Stomach (tissue), 9 donors: Measurements from ENCODE around the gene DZIP1. TPM values are rescaled to one million over a fixed set of nuclear protein-coding genes. Genes with fewer than 3 reads are reported as not detected.
"Not testable (repeated sequence)": the region's sequence is repeated elsewhere in the genome, so short reads cannot be mapped to it uniquely, and the experiment has no call there.

ENCODE experiments used
- DNase-seq, 2 donors: peaks; one replicate each; pipeline versions ENCODE4 v3.0.0 to v3.0.0-alpha.2; 2013 to 2019
- H3K27ac ChIP-seq, 5 donors: fragments of 200-600 bp in 4 of 5; sonication (generic) in 4 of 5; one replicate each; pipeline ENCODE4 v1.5.1; 2013 to 2019; ENCODE audit warnings: mild to moderate bottlenecking in 1 of 5, moderate library complexity in 1 of 5
- H3K27me3 ChIP-seq, 3 donors: fragments of 200-600 bp; sonication (generic); one replicate each; pipeline ENCODE4 v1.5.1; 2017 to 2019; ENCODE audit warnings: mixed run types in 1 of 3
- H3K36me3 ChIP-seq, 4 donors: fragments of 200-600 bp; sonication (generic); 1 replicate in 3 of 4; 2 replicates in 1 of 4; pipeline ENCODE4 v1.5.1; 2016 to 2019
- H3K4me1 ChIP-seq, 4 donors: fragments of 200-600 bp; sonication (generic); one replicate each; pipeline ENCODE4 v1.5.1; 2016 to 2019
- H3K4me3 ChIP-seq, 4 donors: fragments of 200-600 bp; sonication (generic) in 3 of 4; one replicate each; pipeline ENCODE4 v1.5.1; 2016 to 2019; ENCODE audit warnings: mild to moderate bottlenecking in 1 of 4
- H3K9me3 ChIP-seq, 4 donors: fragments of 200-600 bp; sonication (generic); one replicate each; pipeline ENCODE4 v1.5.1; 2016 to 2019
- CTCF ChIP-seq, 7 experiments: fragments of 450-650 bp in 4 of 7; fragments of 200-600 bp in 3 of 7; sonication (generic) in 3 of 7; IDR thresholded peaks; one replicate each; pipeline ENCODE4 v1.5.1; 2016 to 2019; ENCODE audit warnings: antibody characterized with exemption in 7 of 7, control low read depth in 2 of 7, mild to moderate bottlenecking in 1 of 7
- EP300 ChIP-seq: sonication (generic); formaldehyde crosslinking; IDR thresholded peaks from one replicate; pipeline ENCODE4 v1.6.1; 2017; ENCODE audit warnings: antibody characterized with exemption
- POLR2A ChIP-seq, 4 donors: fragments of 450-650 bp; IDR thresholded peaks; one replicate each; pipeline ENCODE4 v1.6.1; 2016; ENCODE audit warnings: antibody characterized with exemption in 4 of 4, control low read depth in 2 of 4, mild to moderate bottlenecking in 1 of 4, moderate library complexity in 1 of 4
- POLR2AphosphoS5 ChIP-seq, 3 donors: sonication (generic); formaldehyde crosslinking; IDR thresholded peaks; one replicate each; pipeline ENCODE4 v1.6.1; 2016; ENCODE audit warnings: antibody characterized with exemption in 3 of 3
- WGBS, 5 donors: extraction: QIAGEN DNeasy Blood & Tissue Kit in 3 of 5; methylation state at CpG; one replicate each; pipeline versions ENCODE4 v1.1.5 to v1.1.7; 2013 to 2018; 5-methylcytosine and 5-hydroxymethylcytosine counted together
- intact Hi-C: fragments of 100-400 bp; cut with DNase I; formaldehyde crosslinking; loops from one replicate; pipeline ENCODE4 v1.15.1; 2023; ENCODE audit warnings: low total_unique reads
- polyA plus RNA-seq, 3 donors: library from polyadenylated mRNA; stranded (reverse); fragments of 200-250 nt; gene quantifications; one replicate each; pipeline ENCODE4 v1.2.3, GENCODE V29; 2013
- total RNA-seq, 5 donors: library from RNA; depleted of rRNA; stranded (reverse); fragments of >200 nt; gene quantifications; one replicate each; pipeline versions ENCODE4 v1.1.0 to v1.2.3, GENCODE V29; 2014 to 2016
- donor health status: healthy with polysubstance abuse.
- donor health status: Bipolar disorder and iron deficiency.
- donor health status: healthy.

Gene DZIP1
- total and polyA plus RNA-seq, 8 donors: 4.7 to 25.2 (median 18.3) TPM

GRCh38 chr13:95573221-95573620 is 71.3 kb downstream of the DZIP1 start:
- TF ChIP-seq POLR2AphosphoS5 (IDR thresholded peaks at IDR 0.05) (no peak), EP300 (no peak), POLR2A (IDR thresholded peaks at IDR 0.05) (no peak), CTCF (IDR thresholded peaks at IDR 0.05) (no peak)
- no peaks in the 10 kb centered on the region for H3K27me3 ChIP-seq
- WGBS, 5 donors: 85 to 88% (median 87%) methylated on average over 4 of the region's 4 CpGs
- H3K36me3 ChIP-seq: no peaks in the 10 kb centered on the region
- H3K27ac ChIP-seq: no peak overlapping the region
- intact Hi-C loops: no loop called here
- no peak for DNase-seq
- no peak overlapping the region for H3K4me3 ChIP-seq
- peaks cover 0 to 6% (median 0%) of the 10 kb centered on the region in 4 donors for H3K4me1 ChIP-seq
- no peaks in the 10 kb centered on the region for H3K9me3 ChIP-seq

- Histone ChIP-seq H3K4me1 (peaks cover 0 to 6% (median 0%) of the 10 kb centered on the region in 4 donors), H3K27me3 (no peaks in the 10 kb centered on the region), H3K27ac (no peak overlapping the region), H3K36me3 (no peaks in the 10 kb centered on the region), H3K4me3 (no peak overlapping the region), H3K9me3 (no peaks in the 10 kb centered on the region)
- TF ChIP-seq EP300 (no peak), POLR2A (IDR thresholded peaks at IDR 0.05) (no peak), POLR2AphosphoS5 (IDR thresholded peaks at IDR 0.05) (no peak), CTCF (IDR thresholded peaks at IDR 0.05) (no peak)
- no peak for DNase-seq
- WGBS, 5 donors: 73 to 80% (median 75%) methylated on average over 6 of the region's 6 CpGs
- intact Hi-C loops: no loop called here
These were observed 72.6 kb downstream of the DZIP1 start for GRCh38 chr13:95571941-95572340.

- Histone ChIP-seq H3K4me1 (no peaks in the 10 kb centered on the region), H3K36me3 (no peaks in the 10 kb centered on the region), H3K4me3 (no peak overlapping the region), H3K27ac (no peak overlapping the region), H3K9me3 (no peaks in the 10 kb centered on the region), H3K27me3 (no peaks in the 10 kb centered on the region)
- WGBS, 5 donors: 82 to 92% (median 87%) methylated on average over 5 of the region's 5 CpGs
- intact Hi-C loops: no loop called here
- TF ChIP-seq CTCF (IDR thresholded peaks at IDR 0.05) (no peak), POLR2AphosphoS5 (IDR thresholded peaks at IDR 0.05) (no peak), EP300 (no peak), POLR2A (IDR thresholded peaks at IDR 0.05) (no peak)
- DNase-seq: no peak
These were observed 74.5 kb downstream of the DZIP1 start for GRCh38 chr13:95570016-95570415.

- intact Hi-C loops: no loop called here
- no peak for DNase-seq
- H3K4me3 ChIP-seq: no peak overlapping the region
- no peaks in the 10 kb centered on the region for H3K27me3 ChIP-seq
- no peak overlapping the region for H3K27ac ChIP-seq
- no peaks in the 10 kb centered on the region for H3K4me1 ChIP-seq
- no peak for TF ChIP-seq POLR2A (IDR thresholded peaks at IDR 0.05)
- H3K9me3 ChIP-seq: no peaks in the 10 kb centered on the region
- 90 to 94% (median 93%) methylated on average over 2 of the region's 2 CpGs for WGBS, 5 donors
- H3K36me3 ChIP-seq: no peaks in the 10 kb centered on the region
These were observed 76.4 kb downstream of the DZIP1 start for GRCh38 chr13:95568131-95568530.

GRCh38 chr13:95565758-95566157 is 78.7 kb downstream of the DZIP1 start:
- 96 to 100% (median 97%) methylated on average over 1 of the region's 1 CpG for WGBS, 5 donors
- H3K4me3 ChIP-seq, H3K4me1 ChIP-seq, H3K9me3 ChIP-seq, DNase-seq, H3K27me3 ChIP-seq, intact Hi-C loops, H3K27ac ChIP-seq, H3K36me3 ChIP-seq: not testable (repeated sequence)
